ENCODE data around the gene C2CD4D.

Gene C2CD4D

GRCh38 chr1:151803915-151804314 is 35.7 kb downstream of the C2CD4D start:
- no peak for DNase-seq (ENCODE audit: low read depth)
- H3K4me3 ChIP-seq (ENCODE audit: low read depth, low read length): no peak overlapping the region

GRCh38 chr1:151803164-151803563 is 36.5 kb downstream of the C2CD4D start:
- DNase-seq (ENCODE audit: low read depth): no peak
- in situ Hi-C loops (cut with HindIII; ENCODE audit: low sequenced_read_pairs): no loop called here
- no peak for TF ChIP-seq CTCF (IDR thresholded peaks at IDR 0.05; ENCODE audit: low read depth, low read length, missing control alignments)
- no peak overlapping the region for H3K4me3 ChIP-seq (ENCODE audit: low read depth, low read length)

More at GRCh38 chr1:151803915-151804314, 35.7 kb downstream of the C2CD4D start:
- in situ Hi-C loops (cut with HindIII; ENCODE audit: low sequenced_read_pairs): no loop called here
- no peak for TF ChIP-seq CTCF (IDR thresholded peaks at IDR 0.05; ENCODE audit: low read depth, low read length, missing control alignments)

- no peak overlapping the region for H3K4me3 ChIP-seq (ENCODE audit: low read depth, low read length)
- in situ Hi-C loops (cut with HindIII; ENCODE audit: low sequenced_read_pairs): no loop called here
- no peak for DNase-seq (ENCODE audit: low read depth)
- TF ChIP-seq CTCF (IDR thresholded peaks at IDR 0.05; ENCODE audit: low read depth, low read length, missing control alignments): no peak
These were observed 37.2 kb downstream of the C2CD4D start for GRCh38 chr1:151802372-151802771.

GRCh38 chr1:151801846-151802245 is 37.8 kb downstream of the C2CD4D start:
- in situ Hi-C loops (cut with HindIII; ENCODE audit: low sequenced_read_pairs): no loop called here
- no peak for TF ChIP-seq CTCF (IDR thresholded peaks at IDR 0.05; ENCODE audit: low read depth, low read length, missing control alignments)
- no peak overlapping the region for H3K4me3 ChIP-seq (ENCODE audit: low read depth, low read length)
- no peak for DNase-seq (ENCODE audit: low read depth)

GRCh38 chr1:151801310-151801820 is 38.3 kb downstream of the C2CD4D start:
- no peak for DNase-seq (ENCODE audit: low read depth)
- in situ Hi-C loops (cut with HindIII; ENCODE audit: low sequenced_read_pairs): no loop called here
- TF ChIP-seq CTCF (IDR thresholded peaks at IDR 0.05; ENCODE audit: low read depth, low read length, missing control alignments): no peak
- H3K4me3 ChIP-seq (ENCODE audit: low read depth, low read length): no peak overlapping the region

GRCh38 chr1:151800830-151801229 is 38.8 kb downstream of the C2CD4D start:
- no peak overlapping the region for H3K4me3 ChIP-seq (ENCODE audit: low read depth, low read length)
- in situ Hi-C loops (cut with HindIII; ENCODE audit: low sequenced_read_pairs): no loop called here
- no peak for TF ChIP-seq CTCF (IDR thresholded peaks at IDR 0.05; ENCODE audit: low read depth, low read length, missing control alignments)
- no peak for DNase-seq (ENCODE audit: low read depth)

Data from astrocyte of the cerebellum (primary cell).